Measurements from ENCODE around the gene RPP40. TPM values are rescaled to one million over a fixed set of nuclear protein-coding genes. Genes with fewer than 3 reads are reported as not detected.

RPP40 gene
- polyA plus RNA-seq, 1 donor (not counting 4 experiments of a cell fraction or from before 2014, with no cell fraction given): 12.4 TPM

DNA sequence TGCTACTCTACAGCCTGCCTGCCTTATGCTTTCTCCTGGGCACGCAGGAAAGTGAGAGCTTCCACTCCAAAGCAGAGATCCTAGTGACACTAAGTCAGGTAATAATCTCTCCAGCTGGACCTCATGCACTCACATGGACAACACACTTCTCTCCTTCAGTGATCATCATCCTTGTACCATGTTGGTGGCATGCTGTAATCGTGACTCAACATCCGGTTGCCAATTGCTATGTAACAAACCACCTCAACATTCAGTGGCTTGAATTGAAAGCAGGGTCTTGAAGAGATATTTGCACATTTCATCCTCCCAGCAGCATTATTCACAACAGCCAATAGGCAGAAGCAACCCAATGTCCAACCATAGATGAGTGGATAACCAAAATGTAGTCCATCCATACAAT lies 41.0 kb upstream of the RPP40 start:
- H3K27me3 ChIP-seq (ENCODE audit: control insufficient read depth, extremely low read depth, insufficient read depth, low read length): no peaks in the 10 kb centered on the region
- H3K4me3 ChIP-seq (ENCODE audit: control insufficient read depth in 2 of 3, extremely low read depth in 1 of 3, insufficient read depth in 2 of 3, low read depth in 1 of 3, low read length in 3 of 3): no peak overlapping the region
- no peaks in the 10 kb centered on the region for H3K9me1 ChIP-seq (ENCODE audit: control insufficient read depth, extremely low read depth, insufficient read depth, low read length)
- dilution Hi-C loops (cut with MboI; ENCODE audit: extremely low pct_ligation_motif_present, low sequenced_read_pairs): no loop called here
- H3K4me2 ChIP-seq (ENCODE audit: control insufficient read depth, extremely low read depth, insufficient read depth, low read depth, low read length): no peak overlapping the region
- no peaks in the 10 kb centered on the region for H3K9me3 ChIP-seq (ENCODE audit: control insufficient read depth, low read depth, low read length)
- no peak overlapping the region for H3K27ac ChIP-seq (ENCODE audit: control insufficient read depth, insufficient read depth, low read length)
- FAIRE-seq (no peak), DNase-seq (ENCODE audit: low read depth, low spot score) (no peak)
- TF ChIP-seq, protein P1, sequence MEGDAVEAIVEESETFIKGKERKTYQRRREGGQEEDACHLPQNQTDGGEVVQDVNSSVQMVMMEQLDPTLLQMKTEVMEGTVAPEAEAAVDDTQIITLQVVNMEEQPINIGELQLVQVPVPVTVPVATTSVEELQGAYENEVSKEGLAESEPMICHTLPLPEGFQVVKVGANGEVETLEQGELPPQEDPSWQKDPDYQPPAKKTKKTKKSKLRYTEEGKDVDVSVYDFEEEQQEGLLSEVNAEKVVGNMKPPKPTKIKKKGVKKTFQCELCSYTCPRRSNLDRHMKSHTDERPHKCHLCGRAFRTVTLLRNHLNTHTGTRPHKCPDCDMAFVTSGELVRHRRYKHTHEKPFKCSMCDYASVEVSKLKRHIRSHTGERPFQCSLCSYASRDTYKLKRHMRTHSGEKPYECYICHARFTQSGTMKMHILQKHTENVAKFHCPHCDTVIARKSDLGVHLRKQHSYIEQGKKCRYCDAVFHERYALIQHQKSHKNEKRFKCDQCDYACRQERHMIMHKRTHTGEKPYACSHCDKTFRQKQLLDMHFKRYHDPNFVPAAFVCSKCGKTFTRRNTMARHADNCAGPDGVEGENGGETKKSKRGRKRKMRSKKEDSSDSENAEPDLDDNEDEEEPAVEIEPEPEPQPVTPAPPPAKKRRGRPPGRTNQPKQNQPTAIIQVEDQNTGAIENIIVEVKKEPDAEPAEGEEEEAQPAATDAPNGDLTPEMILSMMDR (optimal IDR thresholded peaks at IDR 0.05 in 1 of 3, IDR thresholded peaks at IDR 0.05 in 1 of 3, conservative IDR thresholded peaks at IDR 0.05 in 1 of 3; ENCODE audit: extremely low read depth in 1 of 3, insufficient read depth in 2 of 3, low read length in 3 of 3): no peak
- TF ChIP-seq EZH2 (IDR thresholded peaks at IDR 0.05; ENCODE audit: low read length): no peak
- H2AFZ ChIP-seq (ENCODE audit: control insufficient read depth, low read length): no peak overlapping the region
- H4K20me1 ChIP-seq (ENCODE audit: control insufficient read depth, extremely low read depth, insufficient read depth, low read length): no peaks in the 10 kb centered on the region
- H3K9ac ChIP-seq (ENCODE audit: control insufficient read depth, extremely low read depth, insufficient read depth, low read length): no peak overlapping the region
- H3K36me3 ChIP-seq (ENCODE audit: control insufficient read depth in 2 of 2, extremely low read depth in 1 of 2, insufficient read depth in 2 of 2, low read length in 2 of 2): no peaks in the 10 kb centered on the region
- no peaks in the 10 kb centered on the region for H3K79me2 ChIP-seq (ENCODE audit: control insufficient read depth, insufficient read depth, low read length)
- no peaks in the 10 kb centered on the region for H3K4me1 ChIP-seq (ENCODE audit: control insufficient read depth, extremely low read depth, insufficient read depth, low read length)

DNA sequence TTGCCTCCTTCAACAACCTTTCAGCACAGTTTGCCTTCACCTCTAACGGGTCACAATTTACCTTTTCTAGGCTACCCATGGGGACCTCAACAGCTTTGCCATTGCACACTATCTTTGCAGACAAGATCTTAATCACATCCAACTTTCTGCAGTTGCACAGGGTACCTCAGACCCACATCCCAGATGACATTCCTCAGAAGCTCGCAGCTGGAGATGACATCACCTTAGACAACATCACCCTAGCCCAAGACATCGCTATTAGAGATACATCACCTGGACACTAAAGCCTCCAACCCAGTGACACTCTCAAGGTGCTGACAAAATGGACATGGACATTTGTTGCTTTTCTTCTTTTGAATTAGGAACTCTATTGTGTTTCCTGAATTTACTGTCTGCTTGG lies 38.6 kb upstream of the RPP40 start:
- no peaks in the 10 kb centered on the region for H3K4me1 ChIP-seq (ENCODE audit: control insufficient read depth, extremely low read depth, insufficient read depth, low read length)
- no peaks in the 10 kb centered on the region for H3K27me3 ChIP-seq (ENCODE audit: control insufficient read depth, extremely low read depth, insufficient read depth, low read length)
- H3K4me3 ChIP-seq (ENCODE audit: control insufficient read depth in 2 of 3, extremely low read depth in 1 of 3, insufficient read depth in 2 of 3, low read depth in 1 of 3, low read length in 3 of 3): no peak overlapping the region
- no peaks in the 10 kb centered on the region for H4K20me1 ChIP-seq (ENCODE audit: control insufficient read depth, extremely low read depth, insufficient read depth, low read length)
- DNase-seq (ENCODE audit: low read depth, low spot score): no peak
- no peaks in the 10 kb centered on the region for H3K79me2 ChIP-seq (ENCODE audit: control insufficient read depth, insufficient read depth, low read length)
- no peak for TF ChIP-seq EZH2 (IDR thresholded peaks at IDR 0.05; ENCODE audit: low read length)
- TF ChIP-seq, protein P1 (optimal IDR thresholded peaks at IDR 0.05 in 1 of 3, IDR thresholded peaks at IDR 0.05 in 1 of 3, conservative IDR thresholded peaks at IDR 0.05 in 1 of 3; ENCODE audit: extremely low read depth in 1 of 3, insufficient read depth in 2 of 3, low read length in 3 of 3): no peak
- H3K4me2 ChIP-seq (ENCODE audit: control insufficient read depth, extremely low read depth, insufficient read depth, low read depth, low read length): no peak overlapping the region
- no peak overlapping the region for H2AFZ ChIP-seq (ENCODE audit: control insufficient read depth, low read length)
- H3K9me1 ChIP-seq (ENCODE audit: control insufficient read depth, extremely low read depth, insufficient read depth, low read length): no peaks in the 10 kb centered on the region
- H3K9me3 ChIP-seq (ENCODE audit: control insufficient read depth, low read depth, low read length): no peaks in the 10 kb centered on the region
- no peak overlapping the region for H3K9ac ChIP-seq (ENCODE audit: control insufficient read depth, extremely low read depth, insufficient read depth, low read length)
- dilution Hi-C loops (cut with MboI; ENCODE audit: extremely low pct_ligation_motif_present, low sequenced_read_pairs): no loop called here
- H3K36me3 ChIP-seq (ENCODE audit: control insufficient read depth in 2 of 2, extremely low read depth in 1 of 2, insufficient read depth in 2 of 2, low read length in 2 of 2): no peaks in the 10 kb centered on the region
- no peak overlapping the region for H3K27ac ChIP-seq (ENCODE audit: control insufficient read depth, insufficient read depth, low read length)
- no peak for FAIRE-seq
